C1 segment of cervical spinal cord (tissue), 14 donors: ENCODE measurements around the gene CHCHD6.

Experiments
- DNase-seq, 14 donors: peaks; one replicate each; lab custom pipeline; 2025; lab: John Stamatoyannopoulos, UW

The CHCHD6 gene

DNA sequence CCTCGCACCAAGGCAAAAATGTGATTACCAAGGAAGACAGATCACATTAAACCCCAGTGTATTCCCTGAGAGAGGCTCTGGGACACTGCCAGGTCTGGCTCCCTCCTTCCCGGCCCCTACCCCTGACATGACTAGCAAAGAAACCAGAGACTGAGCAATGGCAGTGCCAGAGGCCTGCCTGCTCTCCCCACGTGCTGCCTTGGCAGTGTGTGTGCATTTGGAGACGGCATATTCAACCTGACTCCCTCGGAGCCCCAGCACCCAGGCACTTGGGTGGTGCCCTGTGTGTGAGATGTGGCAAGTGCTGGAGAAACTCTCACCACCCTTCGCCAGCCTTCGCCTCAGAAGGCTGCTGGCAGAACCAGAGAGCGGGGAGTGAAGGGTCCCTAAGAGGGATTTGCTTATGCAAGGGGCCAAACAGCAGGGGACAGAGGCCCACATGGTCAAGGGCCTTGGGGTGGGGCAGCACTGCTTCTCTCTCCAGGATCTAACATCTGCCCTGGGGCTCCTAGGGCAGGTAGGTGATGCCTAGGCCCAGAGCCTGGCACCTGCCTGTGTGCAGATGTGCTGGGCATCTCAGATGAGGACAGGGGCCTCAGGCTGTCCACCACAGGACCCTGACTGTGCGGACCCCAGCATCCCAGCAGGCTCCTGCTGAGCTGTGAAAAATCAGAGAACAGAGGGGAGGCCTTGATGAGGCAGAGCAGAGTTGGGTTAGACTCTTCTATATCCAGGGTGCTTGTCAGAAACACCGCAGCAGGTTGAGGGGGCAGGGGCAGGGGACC, 255.3 kb downstream of the CHCHD6 start:
- no peak for DNase-seq

DNA sequence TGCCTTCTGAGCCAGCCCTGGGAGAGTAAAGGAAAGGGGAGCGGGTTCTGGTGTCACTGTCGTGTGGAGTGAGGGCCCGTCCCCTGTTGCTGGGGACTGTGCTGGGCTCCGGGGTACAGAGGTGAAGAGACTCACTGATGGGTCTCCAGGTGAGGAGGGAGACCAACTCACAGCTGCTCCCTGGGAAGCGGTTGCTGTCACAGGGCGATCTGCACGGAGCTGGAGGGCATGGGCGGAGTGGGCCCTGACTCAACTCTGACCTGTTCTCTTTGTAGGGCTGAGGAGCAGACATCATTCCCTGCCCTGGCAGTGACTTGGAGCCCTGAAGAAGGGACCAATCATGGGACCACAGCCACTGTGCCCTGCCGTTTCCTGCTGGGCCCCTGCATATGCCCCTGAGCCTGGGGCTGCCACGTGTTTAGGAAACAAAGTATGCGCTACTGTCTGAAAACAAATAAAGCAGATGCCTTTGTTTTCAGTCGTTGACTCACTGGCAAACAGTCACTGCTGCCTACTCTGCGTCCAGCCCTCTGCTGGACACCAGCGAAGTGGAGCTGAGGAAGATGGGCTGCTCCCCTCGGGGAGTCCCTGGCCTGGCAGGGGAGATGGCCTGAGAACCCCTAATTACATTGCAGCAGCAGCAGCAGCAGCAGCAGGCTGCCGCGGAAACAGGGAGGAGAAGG, 256.0 kb downstream of the CHCHD6 start:
- DNase-seq: peak in 10 of 14 donors; percentile 18 to 78 (median 42)

DNA sequence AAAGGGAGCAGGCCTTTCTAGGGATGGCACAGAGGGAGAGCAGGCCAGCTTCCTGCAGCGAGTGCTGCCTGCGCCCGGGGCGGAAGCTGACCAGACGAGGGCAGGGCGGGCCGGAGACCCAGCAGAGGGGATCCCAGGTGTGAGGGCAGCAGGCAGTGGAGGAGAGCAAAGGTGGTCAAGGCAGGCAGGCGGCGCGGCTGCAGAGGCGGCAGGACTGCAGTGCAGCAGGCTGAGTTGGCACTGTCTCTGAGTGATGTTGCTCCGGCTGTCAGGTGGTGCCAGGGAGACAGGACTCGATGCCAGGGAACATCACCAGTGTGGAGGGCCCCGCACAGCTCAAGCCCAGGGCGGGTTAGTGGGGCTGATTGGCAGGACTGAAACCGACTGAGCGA, 256.6 kb downstream of the CHCHD6 start:
- DNase-seq: peak in 4 of 14 donors; percentile 44 to 78 (median 53)

DNA sequence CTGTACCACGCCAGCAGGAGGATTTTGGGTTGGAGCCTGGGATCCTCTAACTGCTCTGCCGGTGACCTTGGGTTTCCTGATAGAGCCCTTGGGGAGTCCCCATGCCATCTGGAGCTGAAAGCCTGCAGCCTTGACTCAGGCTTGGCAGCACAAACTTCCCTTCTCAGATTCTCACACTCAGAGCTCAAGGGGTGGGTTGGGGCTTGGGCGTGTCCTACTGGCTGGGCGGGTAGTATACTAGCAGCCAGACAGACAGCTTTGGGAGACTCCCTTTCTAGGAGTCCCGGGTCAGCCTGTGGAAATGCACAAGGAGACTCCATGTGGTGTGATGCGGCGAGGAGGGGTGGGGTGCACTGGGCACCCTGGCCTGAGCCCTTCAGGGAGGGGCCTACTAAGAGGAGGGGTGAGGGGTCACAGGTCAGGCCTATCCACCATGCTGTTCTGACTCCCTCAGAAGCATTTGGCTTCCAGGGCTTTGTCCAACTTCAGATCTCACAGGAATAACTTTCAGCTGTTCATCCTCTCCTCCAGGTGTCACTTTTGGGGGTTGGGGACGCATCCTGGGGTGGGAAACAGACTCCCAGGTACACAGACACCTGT, 257.3 kb downstream of the CHCHD6 start:
- peak in 3 of 14 donors; percentile 17 to 37 (median 36) for DNase-seq

DNA sequence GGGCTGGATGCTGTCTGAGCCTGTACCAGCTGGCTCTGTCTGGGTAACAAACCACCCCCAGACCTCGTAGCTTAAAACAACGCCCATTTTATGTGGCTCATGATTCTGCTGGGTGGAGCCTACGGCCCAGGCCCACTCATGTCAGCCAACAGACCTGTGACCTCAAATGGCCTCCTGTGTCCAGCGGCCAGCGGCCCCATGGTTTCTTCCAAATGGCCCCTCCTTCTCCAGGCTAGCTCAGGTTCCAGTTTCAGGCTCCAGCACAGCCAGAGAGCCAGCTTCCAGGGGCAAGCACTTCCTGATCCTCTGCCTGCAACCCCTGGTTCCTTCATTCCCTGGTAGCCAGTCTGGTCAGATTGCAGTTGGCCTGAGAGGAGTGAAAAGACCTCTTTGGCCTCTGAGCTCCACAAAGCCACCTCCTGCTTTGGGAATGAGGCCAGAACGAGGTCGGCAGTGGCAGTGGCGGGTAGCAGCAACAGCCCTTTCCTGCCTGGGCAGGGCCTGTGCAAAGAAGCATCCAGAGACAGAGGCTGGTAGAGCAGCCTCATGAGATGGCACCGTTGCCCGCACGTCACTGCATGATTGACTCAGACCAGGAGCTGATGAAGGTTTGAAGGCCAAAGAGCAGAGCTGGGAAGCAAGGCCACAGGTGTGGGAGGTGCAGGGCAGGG, 257.9 kb downstream of the CHCHD6 start:
- DNase-seq: no peak

DNA sequence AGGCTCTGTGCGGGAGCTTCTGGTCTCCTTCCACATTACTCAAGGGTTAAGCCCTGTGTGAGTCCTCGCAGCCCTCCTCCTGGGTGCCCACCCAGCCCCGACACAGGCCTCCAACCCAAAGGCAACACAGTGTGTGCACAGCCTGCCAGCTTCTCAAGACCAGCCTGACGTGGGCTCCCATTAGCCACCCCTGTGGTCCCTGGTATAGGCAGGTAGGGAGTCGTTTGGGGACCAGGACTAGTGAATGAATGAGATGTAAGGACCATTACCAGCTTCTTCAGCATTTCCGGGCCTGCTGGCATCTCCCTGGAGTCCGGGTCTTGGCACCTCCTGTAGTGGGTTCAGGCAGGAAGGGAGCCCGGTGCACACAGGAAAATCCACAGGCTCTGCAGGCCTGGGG, 258.7 kb downstream of the CHCHD6 start:
- no peak for DNase-seq

DNA sequence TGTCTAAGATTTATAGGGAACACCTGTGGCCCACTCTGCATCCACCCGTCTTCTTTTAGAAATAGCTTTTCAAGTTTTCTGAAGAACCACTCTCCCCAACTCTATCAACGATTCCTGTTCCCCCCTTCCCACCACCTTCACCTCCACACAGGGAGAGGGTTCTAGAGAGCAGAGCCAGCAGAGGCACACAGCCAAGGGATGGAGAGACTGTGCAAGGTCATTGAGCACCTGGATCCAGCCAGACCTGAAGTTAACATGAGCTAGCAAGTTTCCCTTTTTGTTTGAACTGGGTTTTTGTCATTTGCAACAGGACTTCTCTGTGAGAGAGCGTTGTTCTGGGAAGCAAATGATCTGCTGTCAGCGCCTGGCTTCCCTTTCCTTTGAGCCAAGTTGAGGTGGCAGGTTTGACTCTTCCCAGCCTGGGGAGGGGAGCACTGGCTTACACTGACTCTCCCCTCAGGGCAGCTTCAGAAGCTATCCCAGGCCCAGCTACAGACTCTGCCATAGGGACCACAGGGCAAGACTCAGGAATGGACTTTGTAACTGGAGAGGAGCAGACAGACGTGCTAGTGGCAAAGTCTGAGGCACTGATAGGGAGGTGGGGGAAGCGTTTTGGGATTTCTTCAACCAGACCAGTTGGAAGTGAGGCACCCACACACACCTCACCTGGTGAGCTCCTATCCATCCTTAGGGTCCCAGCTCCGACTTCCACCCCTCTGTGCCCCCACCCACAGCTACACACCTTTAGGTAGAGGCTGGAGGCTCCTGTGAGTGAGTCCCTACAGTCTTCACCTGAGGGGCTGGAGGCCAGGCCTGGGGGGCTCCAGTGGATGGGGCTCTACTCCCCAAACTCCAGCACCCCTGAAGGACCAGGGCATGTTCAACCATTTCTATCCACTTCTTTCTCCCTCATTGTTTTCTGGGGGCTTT, 259.5 kb downstream of the CHCHD6 start:
- no peak for DNase-seq

DNA sequence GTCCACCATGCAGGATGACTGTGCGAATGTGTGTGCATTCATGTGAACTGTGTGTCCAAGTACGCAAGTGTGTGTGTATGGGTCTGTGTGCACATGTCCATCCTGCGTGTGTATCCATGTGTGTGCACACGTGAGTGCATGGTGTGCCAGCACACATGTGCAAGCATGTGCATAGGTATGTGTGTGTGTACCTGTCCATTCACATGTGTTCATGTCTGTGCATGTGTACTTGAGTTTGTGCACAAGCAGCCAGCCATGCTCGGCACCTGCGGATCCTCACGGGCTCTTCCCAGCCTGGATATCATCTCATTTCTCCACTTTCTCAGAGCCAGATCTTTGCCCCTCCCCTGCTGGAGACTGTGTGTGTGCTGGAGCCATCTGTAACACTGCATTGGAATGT, 260.2 kb downstream of the CHCHD6 start:
- no peak for DNase-seq

DNA sequence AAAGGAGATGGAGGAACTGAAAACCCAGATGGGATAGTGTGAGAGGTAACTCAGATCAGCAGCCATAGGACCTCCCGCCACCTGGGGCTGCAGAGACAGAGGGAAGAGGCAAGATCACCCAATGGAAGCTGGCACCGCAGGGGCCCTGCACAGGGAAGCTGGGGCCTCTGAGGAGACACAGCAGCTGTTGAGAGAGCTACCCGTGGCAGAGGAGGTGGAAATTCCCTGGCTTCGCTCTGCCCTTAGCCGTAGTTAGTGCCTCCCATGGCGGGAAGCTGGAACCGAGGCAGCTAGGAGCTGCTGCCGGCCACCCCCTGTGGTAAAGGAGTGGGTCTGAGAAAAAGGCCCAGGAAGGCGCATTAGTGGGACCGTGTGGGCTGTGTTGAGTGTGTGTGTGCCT, 260.9 kb downstream of the CHCHD6 start:
- DNase-seq: no peak

DNA sequence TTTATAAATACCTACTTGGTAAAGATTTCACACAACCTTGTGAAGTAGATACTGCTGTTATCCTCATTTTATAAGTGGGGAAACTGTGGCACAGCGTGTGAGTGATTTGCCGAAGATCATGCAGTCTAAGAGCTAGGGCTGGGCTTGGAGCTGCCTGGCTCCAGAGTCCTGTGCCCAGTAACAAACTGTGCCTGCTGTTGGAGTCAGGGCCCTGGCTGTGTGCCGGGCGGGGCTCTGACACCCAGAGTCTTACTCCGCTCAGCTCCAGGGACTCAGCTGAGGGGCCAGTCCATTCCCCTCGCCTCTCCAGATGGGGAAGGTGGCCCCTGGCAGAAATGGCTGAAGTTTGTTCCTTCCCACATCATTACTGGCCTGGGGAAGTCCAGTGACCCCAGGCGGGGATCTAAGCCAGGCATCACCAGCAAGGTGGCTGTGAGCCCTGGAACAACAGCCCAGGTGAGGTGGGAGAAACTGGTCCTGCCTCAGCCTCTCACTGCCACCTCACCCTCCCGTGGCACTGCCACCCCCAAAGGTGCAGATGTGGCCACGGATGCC, 261.6 kb downstream of the CHCHD6 start:
- no peak for DNase-seq

DNA sequence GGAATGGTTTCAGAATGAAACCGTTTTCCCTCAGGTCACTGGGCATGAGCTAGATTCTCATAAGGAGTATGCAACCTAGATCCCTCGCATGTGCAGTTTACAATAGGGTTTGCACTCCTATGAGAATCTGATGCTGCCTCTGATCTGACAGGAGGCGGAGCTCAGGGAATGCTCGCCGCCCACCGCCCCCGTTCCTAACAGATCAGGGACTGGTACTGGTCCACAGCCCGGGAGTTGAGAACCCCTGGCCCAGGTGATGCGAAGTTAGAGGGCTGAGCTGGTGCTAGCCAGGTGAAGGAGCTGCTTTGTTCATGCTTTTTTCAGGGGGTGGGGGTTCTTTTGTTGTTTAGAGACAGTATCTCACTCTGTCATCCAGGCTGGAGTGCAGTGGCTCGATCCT, 263.3 kb downstream of the CHCHD6 start:
- DNase-seq: no peak

DNA sequence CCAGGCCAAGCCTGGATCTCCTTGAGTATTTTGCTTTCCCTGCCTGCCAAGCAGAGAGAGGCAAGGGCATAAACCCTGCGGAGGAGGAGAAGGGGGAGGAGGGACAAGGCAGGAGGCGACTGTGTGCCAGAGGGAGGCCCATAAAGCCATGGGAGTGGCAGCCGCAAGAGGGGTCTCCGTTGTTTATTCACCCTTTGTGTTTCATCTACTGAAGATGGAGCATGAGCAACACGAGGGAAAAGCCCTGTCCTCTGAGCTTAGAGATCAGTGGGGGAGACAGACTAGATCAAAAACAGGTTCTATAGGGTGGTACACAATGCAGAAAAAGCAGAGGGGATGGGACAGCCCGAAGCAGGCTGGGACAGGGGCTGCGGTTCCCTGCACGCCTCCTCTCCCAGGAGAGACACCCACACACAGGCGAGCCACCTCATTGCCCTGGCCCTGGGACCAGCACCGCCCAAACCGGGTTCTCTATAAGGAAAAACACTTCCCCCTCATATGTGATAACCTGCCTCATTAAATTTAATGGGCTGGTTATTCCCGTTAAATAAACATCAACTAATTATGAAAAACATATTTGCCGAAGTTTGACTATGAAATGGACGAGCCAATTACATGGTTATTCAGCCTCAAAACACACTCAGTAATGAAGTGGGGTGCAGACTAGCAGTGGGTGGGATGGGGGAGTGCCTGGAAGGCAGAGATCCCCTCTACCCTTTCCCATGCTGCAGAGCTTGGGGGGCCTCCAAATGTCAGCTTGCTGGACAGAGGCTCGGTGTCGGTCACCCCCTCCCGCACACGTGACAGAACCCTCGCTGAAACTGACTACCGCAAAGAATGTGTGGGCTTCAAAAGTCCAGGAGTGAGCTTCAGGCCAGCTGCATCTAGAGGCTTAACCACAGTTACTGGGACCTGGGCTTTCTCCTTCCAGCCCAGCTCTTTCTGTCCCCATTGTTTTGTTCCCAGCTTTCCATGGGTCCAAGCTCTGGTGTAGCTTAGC, 264.7 kb downstream of the CHCHD6 start:
- DNase-seq: no peak

DNA sequence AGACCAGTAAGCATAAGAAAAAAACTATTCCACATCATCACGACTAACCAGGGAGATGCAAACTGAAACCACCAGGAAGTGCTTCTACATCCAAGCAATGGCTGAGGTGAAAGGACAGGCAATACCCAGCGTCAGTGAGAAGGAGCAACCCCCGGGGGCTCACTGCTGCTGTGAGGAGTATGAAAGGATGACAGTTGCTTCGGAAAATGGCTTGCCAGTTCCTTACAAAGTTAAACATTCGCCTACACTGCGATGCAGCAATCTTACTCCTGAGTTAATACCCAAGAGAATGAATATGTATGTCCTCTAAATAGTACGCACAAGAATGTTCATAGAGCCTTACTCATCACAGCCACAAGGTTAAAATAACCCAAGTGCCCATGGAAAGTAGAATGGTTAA, 265.5 kb downstream of the CHCHD6 start:
- DNase-seq: no peak

DNA sequence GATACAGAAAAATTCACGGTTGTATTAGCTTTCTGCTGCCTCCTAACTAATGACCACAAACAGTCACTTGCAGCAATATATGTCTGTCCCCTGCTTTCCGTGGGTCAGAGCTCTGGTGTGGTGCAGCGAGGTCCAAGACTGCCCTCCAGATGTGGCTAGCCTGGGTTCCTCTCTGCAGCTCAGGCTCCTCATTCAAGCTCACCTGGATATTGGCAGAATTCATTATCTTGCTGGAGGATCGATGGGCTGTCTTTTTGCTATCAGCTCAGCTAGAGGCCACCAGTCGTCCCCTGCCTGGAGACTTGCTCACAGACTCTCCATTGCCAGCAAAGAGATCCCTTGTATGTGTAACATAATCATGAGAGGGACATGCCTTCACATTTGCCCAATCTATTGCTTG, 266.1 kb downstream of the CHCHD6 start:
- no peak for DNase-seq

DNA sequence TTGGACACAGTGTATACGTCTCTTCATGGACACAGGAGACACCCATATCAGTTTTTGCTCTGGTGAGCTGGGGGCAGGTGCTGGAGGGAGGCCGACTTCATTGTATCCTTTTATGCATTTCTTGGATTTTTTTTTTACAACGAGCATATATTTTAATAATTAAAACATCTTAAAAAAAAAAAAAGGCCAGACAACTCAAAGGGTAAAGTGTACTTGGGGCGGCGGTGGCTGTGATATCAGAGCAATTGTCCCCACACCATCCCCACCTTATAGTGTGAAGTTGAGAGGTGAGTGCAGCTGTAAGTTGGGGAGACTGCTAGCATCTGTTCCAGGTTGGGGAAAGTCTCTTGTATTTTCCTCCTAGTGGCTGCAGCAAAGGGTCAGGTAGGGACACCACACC, 266.9 kb downstream of the CHCHD6 start:
- no peak for DNase-seq

DNA sequence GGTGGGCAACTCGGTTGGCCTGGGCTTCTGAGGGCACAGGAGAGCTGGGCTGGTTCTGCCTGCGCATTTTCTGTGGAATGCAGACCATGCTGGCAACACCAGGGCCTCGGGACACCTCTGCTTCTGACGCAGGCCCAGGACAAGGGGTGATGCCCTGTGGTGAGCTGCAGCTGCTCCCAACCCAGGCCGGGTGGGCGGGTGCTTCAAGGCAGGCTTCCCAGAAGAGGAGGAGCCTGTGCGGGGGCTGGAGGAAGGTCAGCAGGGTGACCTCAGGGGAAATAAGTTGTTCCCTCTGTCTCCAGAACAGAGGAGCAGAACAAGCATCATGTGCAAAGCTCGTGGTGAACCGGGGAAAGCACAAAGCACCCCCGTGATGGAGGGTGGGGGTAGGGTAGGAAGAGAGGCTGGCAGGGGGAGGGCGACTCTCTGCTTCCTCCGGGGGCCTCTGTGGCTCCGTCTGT, 267.9 kb downstream of the CHCHD6 start:
- peak in 10 of 14 donors; percentile 13 to 77 (median 45) for DNase-seq

DNA sequence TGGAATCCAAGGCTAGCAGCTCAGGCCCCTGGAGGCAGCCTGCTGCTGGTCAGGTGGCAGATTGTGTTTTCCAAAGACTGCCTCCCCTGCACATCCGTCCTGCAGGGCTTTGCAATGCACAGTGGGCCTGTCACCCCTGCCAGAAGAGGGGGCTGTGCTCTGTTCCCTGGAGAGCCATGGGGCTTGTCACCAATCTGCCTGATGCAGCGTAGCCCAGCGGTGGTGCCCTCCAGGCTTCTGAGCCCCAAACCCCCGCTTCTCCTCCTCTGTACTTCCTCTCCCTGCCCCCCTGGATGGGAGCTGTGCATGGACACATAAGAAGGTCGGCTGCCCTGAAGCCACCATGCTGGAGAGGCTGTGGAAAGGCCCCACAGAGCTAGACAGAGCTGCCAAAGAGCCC, 268.8 kb downstream of the CHCHD6 start:
- no peak for DNase-seq

DNA sequence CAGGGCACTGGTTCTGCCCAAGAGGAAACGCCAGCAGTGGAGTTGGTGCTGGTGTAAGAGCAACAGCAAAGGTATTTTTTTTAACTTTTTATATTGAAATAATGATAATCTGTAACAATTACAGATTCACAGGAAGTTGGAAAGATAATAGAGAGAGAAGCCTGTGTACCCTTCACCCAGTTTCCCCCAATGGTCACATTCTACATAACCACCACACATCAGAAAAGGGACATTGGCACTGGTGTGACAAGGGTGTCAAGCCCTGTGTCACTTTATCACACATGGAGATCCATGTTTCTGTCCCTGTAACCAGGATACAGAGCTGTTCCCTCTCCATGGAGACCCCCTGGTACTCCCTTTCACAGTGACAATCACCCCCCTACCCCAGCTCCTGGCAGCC, 269.8 kb downstream of the CHCHD6 start:
- no peak for DNase-seq

DNA sequence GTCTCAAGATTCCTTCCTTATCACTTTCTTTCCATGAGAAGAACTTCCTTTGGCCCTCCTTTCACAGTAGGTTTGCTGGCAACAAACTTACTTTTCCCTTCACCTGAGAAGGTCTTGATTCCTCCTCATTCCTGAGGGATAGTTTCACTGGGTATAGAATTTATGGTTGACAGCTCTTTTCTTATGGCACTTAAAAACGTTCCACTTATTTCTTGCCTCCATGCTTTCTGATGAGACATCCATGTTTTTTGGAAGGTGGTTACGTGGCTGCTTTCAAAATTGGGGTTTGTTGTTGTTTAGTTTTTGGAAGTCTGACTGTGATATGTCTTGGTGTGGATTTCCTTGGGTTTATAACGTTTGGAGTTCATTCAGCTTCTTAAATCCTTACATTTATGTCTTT, 270.7 kb downstream of the CHCHD6 start:
- no peak for DNase-seq
